Measurements from ENCODE around the gene IL1R1. TPM values are rescaled to one million over a fixed set of nuclear protein-coding genes. Genes with fewer than 3 reads are reported as not detected.

The IL1R1 gene
- total and polyA plus RNA-seq, 4 donors, result 97.0 to 182 (median 137) TPM

DNA sequence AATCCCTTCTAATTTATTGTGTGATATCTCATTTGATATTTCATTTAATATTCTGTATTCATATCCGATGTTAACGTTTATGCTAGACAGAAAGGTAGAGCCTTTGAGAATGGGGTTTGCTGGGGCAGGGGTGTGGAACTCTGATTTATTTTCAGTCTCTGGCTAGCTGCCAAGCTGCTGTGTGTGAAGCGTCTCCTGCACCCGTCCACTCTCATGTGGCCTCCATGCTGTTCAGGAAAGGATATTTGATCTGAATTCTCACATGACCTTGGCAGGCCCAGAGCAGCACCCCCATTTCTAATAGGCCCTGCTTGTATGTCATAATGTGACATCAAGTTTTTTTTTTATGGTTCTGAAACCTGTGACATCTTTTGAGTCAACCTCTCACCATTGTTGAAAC is 1.6 kb downstream of the IL1R1 start:
- peaks cover 2 to 56% (median 24%) of the 10 kb centered on the region in 5 donors for H3K4me1 ChIP-seq (ENCODE audit: control insufficient read depth in 5 of 5, insufficient read depth in 5 of 5, low read length in 5 of 5)
- peak overlapping the region; percentile 67 for H3K4me3 ChIP-seq
- DNase-seq (peak; percentile 49 to 88 (median 78)), ATAC-seq (ENCODE audit: insufficient read depth, low FRiP score) (no peak)
- TF ChIP-seq, protein P1, sequence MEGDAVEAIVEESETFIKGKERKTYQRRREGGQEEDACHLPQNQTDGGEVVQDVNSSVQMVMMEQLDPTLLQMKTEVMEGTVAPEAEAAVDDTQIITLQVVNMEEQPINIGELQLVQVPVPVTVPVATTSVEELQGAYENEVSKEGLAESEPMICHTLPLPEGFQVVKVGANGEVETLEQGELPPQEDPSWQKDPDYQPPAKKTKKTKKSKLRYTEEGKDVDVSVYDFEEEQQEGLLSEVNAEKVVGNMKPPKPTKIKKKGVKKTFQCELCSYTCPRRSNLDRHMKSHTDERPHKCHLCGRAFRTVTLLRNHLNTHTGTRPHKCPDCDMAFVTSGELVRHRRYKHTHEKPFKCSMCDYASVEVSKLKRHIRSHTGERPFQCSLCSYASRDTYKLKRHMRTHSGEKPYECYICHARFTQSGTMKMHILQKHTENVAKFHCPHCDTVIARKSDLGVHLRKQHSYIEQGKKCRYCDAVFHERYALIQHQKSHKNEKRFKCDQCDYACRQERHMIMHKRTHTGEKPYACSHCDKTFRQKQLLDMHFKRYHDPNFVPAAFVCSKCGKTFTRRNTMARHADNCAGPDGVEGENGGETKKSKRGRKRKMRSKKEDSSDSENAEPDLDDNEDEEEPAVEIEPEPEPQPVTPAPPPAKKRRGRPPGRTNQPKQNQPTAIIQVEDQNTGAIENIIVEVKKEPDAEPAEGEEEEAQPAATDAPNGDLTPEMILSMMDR (IDR thresholded peaks at IDR 0.05; ENCODE audit: control extremely low read depth, extremely low read depth), result no peak
- peak overlapping the region in 1 of 2 donors; percentile 95 for H3K27ac ChIP-seq (ENCODE audit: low read depth in 1 of 2, low read length in 1 of 2)
- peaks cover 0 to 26% (median 4%) of the 10 kb centered on the region in 4 donors for H3K9me3 ChIP-seq (ENCODE audit: control insufficient read depth in 4 of 4, insufficient read depth in 3 of 4, low read length in 3 of 4)
- WGBS, 2 donors, result 36 to 71% methylated on average over 4 of the region's 4 CpGs
- peak overlapping the region in 1 of 2 donors; percentile 97 for H3K9ac ChIP-seq (ENCODE audit: insufficient read depth in 1 of 2, low read length in 2 of 2)
- H3K36me3 ChIP-seq (ENCODE audit: control insufficient read depth in 4 of 4, insufficient read depth in 4 of 4, low read length in 4 of 4), result peaks cover 7 to 36% (median 18%) of the 10 kb centered on the region in 4 donors
- no peaks in the 10 kb centered on the region for H3K27me3 ChIP-seq (ENCODE audit: control insufficient read depth in 3 of 3, insufficient read depth in 3 of 3, low read length in 2 of 3)

DNA sequence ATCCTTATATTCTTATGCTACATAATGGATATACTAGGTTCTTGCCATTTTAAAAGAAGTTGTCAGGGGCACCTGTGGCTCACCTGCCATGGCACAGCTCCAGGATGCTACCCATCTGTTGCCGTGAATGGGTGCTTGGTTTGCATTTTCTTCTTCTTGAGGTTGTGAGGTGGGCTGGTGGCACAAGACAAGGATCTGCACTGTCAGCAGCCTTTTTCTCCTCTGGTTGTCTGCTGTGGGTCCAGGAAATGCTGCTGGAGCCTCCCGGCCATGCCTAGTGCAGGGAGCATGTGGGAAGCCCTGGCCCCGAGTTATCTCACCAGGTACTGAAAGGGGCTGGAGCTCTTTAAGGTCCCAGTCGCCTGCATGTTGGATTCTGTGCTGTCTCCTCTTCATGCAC is 2.6 kb downstream of the IL1R1 start:
- H3K27me3 ChIP-seq (ENCODE audit: control insufficient read depth in 3 of 3, insufficient read depth in 3 of 3, low read length in 2 of 3), result no peaks in the 10 kb centered on the region
- DNase-seq, result no peak
- no peak overlapping the region for H3K4me3 ChIP-seq
- H3K9ac ChIP-seq (ENCODE audit: insufficient read depth in 1 of 2, low read length in 2 of 2), result peak overlapping the region in 1 of 2 donors; percentile 97
- WGBS, 2 donors, result 88 to 90% methylated on average over 4 of the region's 4 CpGs
- peaks cover 8 to 58% (median 31%) of the 10 kb centered on the region in 5 donors for H3K4me1 ChIP-seq (ENCODE audit: control insufficient read depth in 5 of 5, insufficient read depth in 5 of 5, low read length in 5 of 5)
- peaks cover 0 to 32% (median 4%) of the 10 kb centered on the region in 4 donors for H3K9me3 ChIP-seq (ENCODE audit: control insufficient read depth in 4 of 4, insufficient read depth in 3 of 4, low read length in 3 of 4)
- TF ChIP-seq, protein P1 (IDR thresholded peaks at IDR 0.05; ENCODE audit: control extremely low read depth, extremely low read depth), result no peak
- H3K36me3 ChIP-seq (ENCODE audit: control insufficient read depth in 4 of 4, insufficient read depth in 4 of 4, low read length in 4 of 4), result peaks cover 7 to 43% (median 21%) of the 10 kb centered on the region in 4 donors
- ATAC-seq (ENCODE audit: insufficient read depth, low FRiP score), result no peak
- H3K27ac ChIP-seq (ENCODE audit: low read depth in 1 of 2, low read length in 1 of 2), result no peak overlapping the region

DNA sequence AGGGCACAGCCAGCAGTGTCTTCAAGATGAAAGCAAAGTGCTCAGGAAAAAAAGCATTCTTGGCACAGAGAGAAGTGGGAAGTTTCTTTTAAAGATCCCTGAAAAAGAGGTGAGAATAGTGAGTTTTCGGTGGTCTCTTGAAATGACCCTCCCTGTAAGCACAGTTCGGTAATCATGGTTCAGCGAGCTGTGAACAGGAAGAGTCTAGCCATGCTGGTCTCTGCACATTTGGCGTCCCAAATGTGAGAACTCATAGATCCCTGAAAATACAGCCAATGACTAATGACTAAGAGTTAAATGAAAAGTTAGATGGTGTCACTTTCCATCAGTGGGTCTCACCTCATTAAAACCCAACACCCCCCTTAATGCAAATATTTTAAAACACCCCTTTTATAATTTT is 3.4 kb downstream of the IL1R1 start:
- WGBS, 2 donors, result 93% methylated on average over 4 of the region's 4 CpGs
- Histone ChIP-seq H3K4me1 (ENCODE audit: control insufficient read depth in 5 of 5, insufficient read depth in 5 of 5, low read length in 5 of 5) (peaks cover 8 to 52% (median 30%) of the 10 kb centered on the region in 5 donors), H3K36me3 (ENCODE audit: control insufficient read depth in 4 of 4, insufficient read depth in 4 of 4, low read length in 4 of 4) (peaks cover 7 to 43% (median 21%) of the 10 kb centered on the region in 4 donors), H3K4me3 (no peak overlapping the region), H3K9ac (ENCODE audit: insufficient read depth in 1 of 2, low read length in 2 of 2) (no peak overlapping the region), H3K9me3 (ENCODE audit: control insufficient read depth in 4 of 4, insufficient read depth in 3 of 4, low read length in 3 of 4) (peaks cover 0 to 32% (median 4%) of the 10 kb centered on the region in 4 donors), H3K27ac (ENCODE audit: low read depth in 1 of 2, low read length in 1 of 2) (no peak overlapping the region), H3K27me3 (ENCODE audit: control insufficient read depth in 3 of 3, insufficient read depth in 3 of 3, low read length in 2 of 3) (no peaks in the 10 kb centered on the region)
- ATAC-seq (ENCODE audit: insufficient read depth, low FRiP score) (no peak), DNase-seq (no peak)
- TF ChIP-seq, protein P1 (IDR thresholded peaks at IDR 0.05; ENCODE audit: control extremely low read depth, extremely low read depth), result no peak

DNA sequence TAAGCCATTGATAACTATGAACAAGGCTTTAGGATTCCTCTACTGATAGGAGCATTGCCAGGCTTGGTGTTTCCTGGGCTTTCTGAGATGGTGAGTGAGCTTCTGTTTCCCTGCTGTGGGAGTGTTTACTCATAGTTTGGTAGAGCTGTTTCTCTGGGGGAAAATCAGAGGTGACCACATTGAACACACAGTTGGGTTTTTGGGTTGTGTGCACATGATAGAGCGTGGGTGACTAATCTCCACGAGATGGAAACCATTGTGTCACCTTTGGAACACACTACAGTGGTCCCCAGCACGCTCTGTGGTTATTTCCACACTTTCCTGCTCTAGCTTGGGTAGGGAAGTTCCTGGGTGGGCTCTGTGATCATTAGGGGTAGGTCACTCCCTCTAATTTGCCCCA is 5.4 kb downstream of the IL1R1 start:
- peaks cover 7 to 41% (median 21%) of the 10 kb centered on the region in 4 donors for H3K36me3 ChIP-seq (ENCODE audit: control insufficient read depth in 4 of 4, insufficient read depth in 4 of 4, low read length in 4 of 4)
- TF ChIP-seq, protein P1 (IDR thresholded peaks at IDR 0.05; ENCODE audit: control extremely low read depth, extremely low read depth), result no peak
- ATAC-seq (ENCODE audit: insufficient read depth, low FRiP score), result no peak
- H3K4me3 ChIP-seq, result no peak overlapping the region
- peaks cover 6 to 46% (median 31%) of the 10 kb centered on the region in 5 donors for H3K4me1 ChIP-seq (ENCODE audit: control insufficient read depth in 5 of 5, insufficient read depth in 5 of 5, low read length in 5 of 5)
- no peak overlapping the region for H3K27ac ChIP-seq (ENCODE audit: low read depth in 1 of 2, low read length in 1 of 2)
- no peak overlapping the region for H3K9ac ChIP-seq (ENCODE audit: insufficient read depth in 1 of 2, low read length in 2 of 2)
- 35 to 69% methylated on average over 3 of the region's 3 CpGs for WGBS, 2 donors
- peaks cover 0 to 30% (median 4%) of the 10 kb centered on the region in 4 donors for H3K9me3 ChIP-seq (ENCODE audit: control insufficient read depth in 4 of 4, insufficient read depth in 3 of 4, low read length in 3 of 4)
- H3K27me3 ChIP-seq (ENCODE audit: control insufficient read depth in 3 of 3, insufficient read depth in 3 of 3, low read length in 2 of 3), result no peaks in the 10 kb centered on the region
- no peak for DNase-seq
